Upper lobe of right lung (tissue), 1 donor: ENCODE measurements around the gene NKX2-2. TPM values are rescaled to one million over a fixed set of nuclear protein-coding genes. Genes with fewer than 3 reads are reported as not detected.
"Not testable (repeated sequence)": the region's sequence is repeated elsewhere in the genome, so short reads cannot be mapped to it uniquely, and the experiment has no call there.

Experiments used
- ATAC-seq: fragments of 200-7000 bp; cut with Tn5 transposase; one replicate; pipeline ENCODE4 v1.9.1; 2020; ENCODE audit warnings: mild to moderate bottlenecking, moderate library complexity
- DNase-seq: peaks from one replicate; pipeline ENCODE4 v3.0.0-alpha.2; 2020
- H3K27ac ChIP-seq: fragments of 200-600 bp; one replicate; pipeline ENCODE4 v1.8.0; 2022
- H3K27me3 ChIP-seq: fragments of 200-600 bp; one replicate; pipeline ENCODE4 v1.8.0; 2022; ENCODE audit warnings: mild to moderate bottlenecking
- H3K36me3 ChIP-seq: fragments of 200-600 bp; one replicate; pipeline ENCODE4 v1.8.0; 2022
- H3K4me1 ChIP-seq: fragments of 200-600 bp; one replicate; pipeline ENCODE4 v1.8.0; 2022
- H3K4me3 ChIP-seq: fragments of 200-600 bp; one replicate; pipeline ENCODE4 v1.8.0; 2022; ENCODE audit warnings: mild to moderate bottlenecking
- H3K9me3 ChIP-seq: fragments of 200-600 bp; one replicate; pipeline ENCODE4 v1.8.0; 2022
- CTCF ChIP-seq: fragments of 200-600 bp; IDR thresholded peaks from one replicate; pipeline ENCODE4 v1.8.0; 2022; ENCODE audit warnings: antibody characterized with exemption
- intact Hi-C: fragments of 100-400 bp; cut with DNase I; formaldehyde crosslinking; loops from one replicate; pipeline ENCODE4 v1.11.0; 2022
- total RNA-seq: library from RNA; stranded (reverse); fragmentation: NEBNext Ultra II Directional; extraction: Animal tissue kit (Norgen Biotek cat#: 25700); gene quantifications from one replicate; pipeline ENCODE4 v1.2.1, GENCODE V29; 2021
- donor health status: DM: no; HTN: yes; CAD: no; lungs with severe emphysema.

The NKX2-2 gene
- total RNA-seq, 1 donor from 2014 or later: not detected

DNA sequence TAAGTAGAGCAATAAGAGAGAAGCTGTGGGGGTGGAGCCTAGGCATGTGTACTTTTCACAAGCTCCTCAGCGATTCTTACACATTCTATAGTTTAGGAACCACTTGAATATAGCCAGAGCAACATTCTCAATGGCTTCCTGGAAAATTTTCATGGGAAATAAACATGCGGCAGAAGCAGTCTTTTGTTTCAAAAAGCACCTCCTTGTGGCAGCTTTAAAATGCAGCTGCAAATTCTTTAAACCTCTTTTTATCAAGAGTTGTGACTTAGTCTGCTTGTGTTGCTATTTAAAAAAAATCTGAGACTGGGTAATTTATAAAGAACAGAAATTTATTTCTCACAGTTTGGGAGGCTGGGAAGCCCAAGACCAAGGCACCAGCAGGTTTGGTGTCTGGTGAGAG, 23.8 kb downstream of the NKX2-2 start:
- TF ChIP-seq CTCF: peak; percentile 17

DNA sequence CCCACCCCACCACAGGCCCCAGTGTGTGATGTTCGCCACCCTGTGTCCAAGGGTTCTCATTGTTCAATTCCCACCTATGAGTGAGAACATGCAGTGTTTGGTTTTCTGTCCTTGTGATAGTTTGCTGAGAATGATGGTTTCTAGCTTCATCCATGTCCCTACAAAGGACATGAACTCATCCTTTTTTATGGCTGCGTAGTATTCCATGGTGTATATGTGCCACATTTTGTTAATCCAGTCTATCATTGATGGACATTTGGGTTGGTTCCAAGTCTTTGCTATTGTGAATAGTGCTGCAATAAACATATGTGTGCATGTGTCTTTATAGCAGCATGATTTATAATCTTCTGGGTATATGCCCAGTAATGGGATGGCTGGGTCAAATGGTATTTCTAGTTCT, 33.7 kb downstream of the NKX2-2 start:
- intact Hi-C loops, H3K36me3 ChIP-seq, H3K4me1 ChIP-seq, H3K9me3 ChIP-seq, H3K4me3 ChIP-seq, DNase-seq, H3K27ac ChIP-seq, H3K27me3 ChIP-seq, ATAC-seq: not testable (repeated sequence)

More for the DNA sequence above, 23.8 kb downstream of the NKX2-2 start:
- H3K9me3 ChIP-seq: no peaks in the 10 kb centered on the region
- H3K4me1 ChIP-seq: no peaks in the 10 kb centered on the region
- peaks cover 15% of the 10 kb centered on the region for H3K27me3 ChIP-seq
- no peak overlapping the region for H3K4me3 ChIP-seq
- H3K27ac ChIP-seq: no peak overlapping the region
- ATAC-seq (no peak), DNase-seq (no peak)
- no peaks in the 10 kb centered on the region for H3K36me3 ChIP-seq
- intact Hi-C loops: no loop called here

DNA sequence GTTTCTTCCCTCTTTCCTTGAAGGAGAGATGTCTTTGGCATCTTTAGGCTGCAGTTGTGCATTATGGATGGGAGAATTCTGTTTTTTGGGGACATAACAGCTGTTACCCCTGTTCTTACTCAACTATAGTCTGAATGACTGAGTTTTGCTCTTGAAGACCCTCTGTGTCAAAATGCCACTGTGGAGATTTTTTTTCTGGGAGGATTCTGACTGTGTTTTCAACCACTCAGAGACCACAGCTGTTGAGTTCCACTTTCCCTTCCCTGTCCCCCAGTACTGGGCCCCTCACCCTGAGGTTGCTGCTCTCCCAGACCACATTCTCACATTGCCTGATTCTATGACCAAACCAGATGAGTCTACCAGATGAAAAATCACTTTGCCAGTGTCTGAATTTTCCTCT, 48.1 kb downstream of the NKX2-2 start:
- intact Hi-C loops: no loop called here
- Histone ChIP-seq H3K27me3 (no peaks in the 10 kb centered on the region), H3K4me1 (no peaks in the 10 kb centered on the region), H3K9me3 (no peaks in the 10 kb centered on the region), H3K27ac (no peak overlapping the region), H3K36me3 (no peaks in the 10 kb centered on the region), H3K4me3 (no peak overlapping the region)
- ATAC-seq (no peak), DNase-seq (no peak)
- TF ChIP-seq CTCF: no peak

DNA sequence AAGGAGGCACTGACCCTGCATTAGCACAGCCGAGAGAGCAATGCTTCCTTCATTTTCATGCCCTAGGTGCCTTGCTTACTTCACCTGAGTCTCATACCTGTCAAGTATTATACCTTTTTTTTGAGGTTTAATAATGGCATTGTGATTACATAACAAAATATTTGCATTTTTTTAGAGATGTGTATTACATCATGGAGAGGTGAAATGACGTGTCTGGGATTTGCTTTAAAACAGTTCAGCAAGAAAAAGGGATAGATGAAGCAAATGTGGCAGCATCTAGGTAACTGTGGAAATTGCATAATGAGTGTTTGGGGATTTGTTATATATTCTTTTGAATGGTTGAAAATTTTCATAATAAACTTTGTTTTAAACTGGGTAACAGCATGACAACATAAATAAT, 48.9 kb downstream of the NKX2-2 start:
- peaks cover 5% of the 10 kb centered on the region for H3K27me3 ChIP-seq
- H3K27ac ChIP-seq: no peak overlapping the region
- H3K4me1 ChIP-seq: no peaks in the 10 kb centered on the region
- intact Hi-C loops: no loop called here
- H3K36me3 ChIP-seq: no peaks in the 10 kb centered on the region
- DNase-seq: no peak
- no peak for ATAC-seq
- H3K4me3 ChIP-seq: no peak overlapping the region
- no peaks in the 10 kb centered on the region for H3K9me3 ChIP-seq
- no peak for TF ChIP-seq CTCF

Other genes with a start within 250 kb of the NKX2-2 start
- 54.9 TPM for gene XRN2, start 210.7 kb downstream of the NKX2-2 start, total RNA-seq
- gene NKX2-4, start 116.5 kb downstream of the NKX2-2 start, total RNA-seq: not detected
- not detected for gene PAX1, start 191.6 kb upstream of the NKX2-2 start, total RNA-seq